Suprapubic skin (tissue), 4 donors: ENCODE measurements around the gene PHKB. TPM values are rescaled to one million over a fixed set of nuclear protein-coding genes. Genes with fewer than 3 reads are reported as not detected.

ENCODE experiments used
- DNase-seq, 2 donors: peaks; one replicate each; pipeline ENCODE4 v3.0.0-alpha.2; 2019; ENCODE audit warnings: low spot score in 2 of 2
- H3K27ac ChIP-seq: fragments of 200-600 bp; sonication (generic); one replicate; pipeline ENCODE4 v1.5.1; 2019
- H3K27me3 ChIP-seq: fragments of 200-600 bp; sonication (generic); one replicate; pipeline ENCODE4 v1.5.1; 2019
- H3K36me3 ChIP-seq: fragments of 200-600 bp; sonication (generic); one replicate; pipeline ENCODE4 v1.5.1; 2019
- H3K4me1 ChIP-seq: fragments of 200-600 bp; sonication (generic); one replicate; pipeline ENCODE4 v1.5.1; 2019
- H3K4me3 ChIP-seq: fragments of 200-600 bp; sonication (generic); one replicate; pipeline ENCODE4 v1.5.1; 2019; ENCODE audit warnings: mild to moderate bottlenecking
- H3K9me3 ChIP-seq: fragments of 200-600 bp; sonication (generic); one replicate; pipeline ENCODE4 v1.5.1; 2019
- CTCF ChIP-seq, 2 donors: fragments of 200-600 bp in 1 of 2; fragments of 450-650 bp in 1 of 2; sonication (generic) in 1 of 2; IDR thresholded peaks; one replicate each; pipeline ENCODE4 v1.5.1; 2016 to 2019; ENCODE audit warnings: antibody characterized with exemption in 2 of 2, mild to moderate bottlenecking in 1 of 2, moderate library complexity in 1 of 2
- EP300 ChIP-seq: sonication (generic); formaldehyde crosslinking; IDR thresholded peaks from one replicate; pipeline ENCODE4 v1.6.1; 2017; ENCODE audit warnings: antibody characterized with exemption
- POLR2A ChIP-seq, 2 donors: fragments of 450-650 bp; IDR thresholded peaks; one replicate each; pipeline ENCODE4 v1.6.1; 2017; ENCODE audit warnings: antibody characterized with exemption in 2 of 2, mild to moderate bottlenecking in 2 of 2, moderate library complexity in 2 of 2
- POLR2AphosphoS5 ChIP-seq, 3 donors: sonication (generic); formaldehyde crosslinking; IDR thresholded peaks; one replicate each; pipeline ENCODE4 v1.6.1; 2017; ENCODE audit warnings: antibody characterized with exemption in 3 of 3
- WGBS: methylation state at CpG from one replicate; pipeline ENCODE4 v1.1.5; 2018; 5-methylcytosine and 5-hydroxymethylcytosine counted together
- total RNA-seq, 4 donors: library from RNA; depleted of rRNA; stranded (reverse); fragments of >200 nt; gene quantifications; one replicate each; pipeline ENCODE4 v1.1.0, GENCODE V29; 2016

Gene PHKB
- total RNA-seq, 4 donors from 2014 or later = 28.7 to 92.9 (median 43.1) TPM

GRCh38 chr16:47643323-47644000, 182.3 kb downstream of the PHKB start:
- Histone ChIP-seq H3K27me3 (no peaks in the 10 kb centered on the region), H3K27ac (no peak overlapping the region), H3K36me3 (peaks cover 26% of the 10 kb centered on the region), H3K4me3 (no peak overlapping the region), H3K9me3 (no peaks in the 10 kb centered on the region), H3K4me1 (no peaks in the 10 kb centered on the region)
- DNase-seq = no peak
- TF ChIP-seq POLR2A (IDR thresholded peaks at IDR 0.05) (no peak), POLR2AphosphoS5 (IDR thresholded peaks at IDR 0.05) (no peak), EP300 (no peak)
- 86% methylated on average over 4 of the region's 4 CpGs for WGBS

- no peak for TF ChIP-seq EP300
- TF ChIP-seq POLR2AphosphoS5 (IDR thresholded peaks at IDR 0.05) = no peak
- no peak for TF ChIP-seq CTCF (IDR thresholded peaks at IDR 0.05)
- TF ChIP-seq POLR2A (IDR thresholded peaks at IDR 0.05) = no peak
- Histone ChIP-seq H3K4me1 (no peaks in the 10 kb centered on the region), H3K36me3 (peaks cover 28% of the 10 kb centered on the region), H3K27ac (no peak overlapping the region), H3K27me3 (no peaks in the 10 kb centered on the region), H3K4me3 (no peak overlapping the region), H3K9me3 (no peaks in the 10 kb centered on the region)
- 61% methylated on average over 2 of the region's 2 CpGs for WGBS
- no peak for DNase-seq
These were observed 183.0 kb downstream of the PHKB start for GRCh38 chr16:47644166-47644565.

- no peak overlapping the region for H3K27ac ChIP-seq
- H3K27me3 ChIP-seq = no peaks in the 10 kb centered on the region
- no peaks in the 10 kb centered on the region for H3K9me3 ChIP-seq
- no peaks in the 10 kb centered on the region for H3K4me1 ChIP-seq
- TF ChIP-seq EP300 (no peak), POLR2AphosphoS5 (IDR thresholded peaks at IDR 0.05) (no peak), POLR2A (IDR thresholded peaks at IDR 0.05) (no peak), CTCF (IDR thresholded peaks at IDR 0.05) (no peak)
- H3K4me3 ChIP-seq = no peak overlapping the region
- peaks cover 33% of the 10 kb centered on the region for H3K36me3 ChIP-seq
- no peak for DNase-seq
These were observed 183.5 kb downstream of the PHKB start for GRCh38 chr16:47644661-47645060.

GRCh38 chr16:47646914-47647313, 185.8 kb downstream of the PHKB start:
- H3K4me1 ChIP-seq = no peaks in the 10 kb centered on the region
- peaks cover 40% of the 10 kb centered on the region for H3K36me3 ChIP-seq
- no peaks in the 10 kb centered on the region for H3K27me3 ChIP-seq
- H3K9me3 ChIP-seq = no peaks in the 10 kb centered on the region
- DNase-seq = no peak
- WGBS = 92% methylated on average over 4 of the region's 4 CpGs
- H3K4me3 ChIP-seq = no peak overlapping the region
- no peak overlapping the region for H3K27ac ChIP-seq
- no peak for TF ChIP-seq EP300
- TF ChIP-seq POLR2AphosphoS5 (IDR thresholded peaks at IDR 0.05) = no peak
- no peak for TF ChIP-seq CTCF (IDR thresholded peaks at IDR 0.05)
- TF ChIP-seq POLR2A (IDR thresholded peaks at IDR 0.05) = no peak

GRCh38 chr16:47657032-47657431, 195.9 kb downstream of the PHKB start:
- Histone ChIP-seq H3K4me1 (no peaks in the 10 kb centered on the region), H3K27me3 (no peaks in the 10 kb centered on the region), H3K9me3 (no peaks in the 10 kb centered on the region), H3K36me3 (peaks cover 47% of the 10 kb centered on the region), H3K27ac (no peak overlapping the region), H3K4me3 (no peak overlapping the region)
- WGBS = 94% methylated on average over 3 of the region's 3 CpGs
- TF ChIP-seq CTCF (IDR thresholded peaks at IDR 0.05) = no peak
- no peak for DNase-seq

GRCh38 chr16:47657977-47658376, 196.8 kb downstream of the PHKB start:
- 100% methylated on average over 1 of the region's 1 CpG for WGBS
- H3K36me3 ChIP-seq = peaks cover 38% of the 10 kb centered on the region
- TF ChIP-seq EP300 (no peak), POLR2A (IDR thresholded peaks at IDR 0.05) (no peak)

More at GRCh38 chr16:47657977-47658376, 196.8 kb downstream of the PHKB start:
- H3K27me3 ChIP-seq = no peaks in the 10 kb centered on the region
- DNase-seq = no peak
- no peak overlapping the region for H3K4me3 ChIP-seq
- no peaks in the 10 kb centered on the region for H3K4me1 ChIP-seq
- no peak overlapping the region for H3K27ac ChIP-seq
- H3K9me3 ChIP-seq = no peaks in the 10 kb centered on the region
